ENCODE results near the gene PROCA1.

Gene PROCA1

GRCh38 chr17:28700830-28701492 lies 10.7 kb downstream of the PROCA1 start:
- no peak overlapping the region for H3K4me3 ChIP-seq (ENCODE audit: low read depth, low read length)
- no peaks in the 10 kb centered on the region for H3K9me3 ChIP-seq (ENCODE audit: control insufficient read depth, low read length)
- no peaks in the 10 kb centered on the region for H3K79me2 ChIP-seq
- no peak overlapping the region for H3K4me2 ChIP-seq (ENCODE audit: low read length)
- no peak for TF ChIP-seq CTCF (IDR thresholded peaks at IDR 0.05)
- H3K27ac ChIP-seq = no peak overlapping the region
- H3K27me3 ChIP-seq (ENCODE audit: control insufficient read depth, insufficient read depth, low read length) = no peaks in the 10 kb centered on the region
- no peaks in the 10 kb centered on the region for H3K4me1 ChIP-seq
- H3K9ac ChIP-seq = no peak overlapping the region
- no peaks in the 10 kb centered on the region for H3K36me3 ChIP-seq (ENCODE audit: control insufficient read depth, insufficient read depth, low read length)
- H2AFZ ChIP-seq = no peak overlapping the region

- Histone ChIP-seq H3K4me3 (ENCODE audit: low read depth, low read length) (no peak overlapping the region), H3K27ac (no peak overlapping the region), H3K4me2 (ENCODE audit: low read length) (no peak overlapping the region), H2AFZ (no peak overlapping the region), H3K27me3 (ENCODE audit: control insufficient read depth, insufficient read depth, low read length) (no peaks in the 10 kb centered on the region), H3K9ac (no peak overlapping the region), H3K36me3 (ENCODE audit: control insufficient read depth, insufficient read depth, low read length) (no peaks in the 10 kb centered on the region), H3K4me1 (no peaks in the 10 kb centered on the region), H3K79me2 (no peaks in the 10 kb centered on the region), H3K9me3 (ENCODE audit: control insufficient read depth, low read length) (no peaks in the 10 kb centered on the region)
- TF ChIP-seq CTCF (IDR thresholded peaks at IDR 0.05) = no peak
Observed at GRCh38 chr17:28700278-28700677, 11.4 kb downstream of the PROCA1 start.

GRCh38 chr17:28698253-28698941 lies 13.3 kb downstream of the PROCA1 start:
- Histone ChIP-seq H3K27ac (no peak overlapping the region), H3K79me2 (no peaks in the 10 kb centered on the region), H3K4me3 (ENCODE audit: low read depth, low read length) (no peak overlapping the region), H3K27me3 (ENCODE audit: control insufficient read depth, insufficient read depth, low read length) (no peaks in the 10 kb centered on the region), H3K9ac (no peak overlapping the region), H3K4me1 (no peaks in the 10 kb centered on the region), H3K36me3 (ENCODE audit: control insufficient read depth, insufficient read depth, low read length) (no peaks in the 10 kb centered on the region), H3K4me2 (ENCODE audit: low read length) (no peak overlapping the region), H3K9me3 (ENCODE audit: control insufficient read depth, low read length) (no peaks in the 10 kb centered on the region), H2AFZ (no peak overlapping the region)
- no peak for TF ChIP-seq CTCF (IDR thresholded peaks at IDR 0.05)

- Histone ChIP-seq H3K9me3 (ENCODE audit: control insufficient read depth, low read length) (no peaks in the 10 kb centered on the region), H3K27me3 (ENCODE audit: control insufficient read depth, insufficient read depth, low read length) (no peaks in the 10 kb centered on the region), H3K4me2 (ENCODE audit: low read length) (no peak overlapping the region), H2AFZ (no peak overlapping the region), H3K9ac (no peak overlapping the region), H3K4me1 (no peaks in the 10 kb centered on the region), H3K79me2 (peaks cover 3% of the 10 kb centered on the region), H3K27ac (no peak overlapping the region), H3K4me3 (ENCODE audit: low read depth, low read length) (no peak overlapping the region), H3K36me3 (ENCODE audit: control insufficient read depth, insufficient read depth, low read length) (no peaks in the 10 kb centered on the region)
- no peak for TF ChIP-seq CTCF (IDR thresholded peaks at IDR 0.05)
Observed at GRCh38 chr17:28693869-28694268, 17.8 kb downstream of the PROCA1 start.

GRCh38 chr17:28689011-28689410 lies 22.7 kb downstream of the PROCA1 start:
- Histone ChIP-seq H3K27me3 (ENCODE audit: control insufficient read depth, insufficient read depth, low read length) (no peaks in the 10 kb centered on the region), H3K9ac (no peak overlapping the region), H3K79me2 (peaks cover 3% of the 10 kb centered on the region), H3K4me1 (no peaks in the 10 kb centered on the region), H2AFZ (no peak overlapping the region), H3K4me2 (ENCODE audit: low read length) (no peak overlapping the region), H3K4me3 (ENCODE audit: low read depth, low read length) (no peak overlapping the region), H3K36me3 (ENCODE audit: control insufficient read depth, insufficient read depth, low read length) (no peaks in the 10 kb centered on the region), H3K27ac (no peak overlapping the region), H3K9me3 (ENCODE audit: control insufficient read depth, low read length) (no peaks in the 10 kb centered on the region)
- no peak for TF ChIP-seq CTCF (IDR thresholded peaks at IDR 0.05)
